Left ventricle myocardium inferior (tissue), 1 donor: ENCODE data around the gene HOXC11. TPM values are rescaled to one million over a fixed set of nuclear protein-coding genes. Genes with fewer than 3 reads are reported as not detected.

ENCODE experiments used
- DNase-seq: peaks from one replicate; pipeline ENCODE4 v3.0.0-alpha.2; 2020
- H3K27ac ChIP-seq: fragments of 200-600 bp; replicated peaks from 2 replicates; pipeline ENCODE4 v1.8.0; 2021
- H3K27me3 ChIP-seq: fragments of 200-600 bp; 2 replicates; pipeline ENCODE4 v1.8.0; 2021; ENCODE audit warnings: low read depth
- H3K36me3 ChIP-seq: fragments of 200-600 bp; 2 replicates; pipeline ENCODE4 v1.8.0; 2021
- H3K4me1 ChIP-seq: fragments of 200-600 bp; 2 replicates; pipeline ENCODE4 v1.8.0; 2021
- H3K4me3 ChIP-seq: fragments of 200-600 bp; 2 replicates; pipeline ENCODE4 v1.8.0; 2021; ENCODE audit warnings: mild to moderate bottlenecking, moderate library complexity
- H3K9me3 ChIP-seq: fragments of 200-600 bp; replicated peaks from 2 replicates; pipeline ENCODE4 v1.8.0; 2021
- intact Hi-C: fragments of 100-400 bp; cut with micrococcal nuclease; formaldehyde crosslinking; loops from one replicate; pipeline ENCODE4 v1.11.0; 2022
- total RNA-seq: library from RNA; stranded (reverse); fragmentation: NEBNext Ultra II Directional; extraction: Animal tissue kit (Norgen Biotek cat#: 25700); gene quantifications from one replicate; pipeline ENCODE4 v1.2.1, GENCODE V29; 2021
- TF ChIP-seq, protein P1 (sequence below): fragments of 200-600 bp; IDR thresholded peaks from 2 replicates; pipeline ENCODE4 v1.8.0; 2021; ENCODE audit warnings: antibody characterized with exemption, mild to moderate bottlenecking, borderline replicate concordance
- donor health status: DM: no; HTN: yes; CAD: no; lungs with severe emphysema.

HOXC11 gene
- total RNA-seq, 1 donor from 2014 or later, result not detected

DNA sequence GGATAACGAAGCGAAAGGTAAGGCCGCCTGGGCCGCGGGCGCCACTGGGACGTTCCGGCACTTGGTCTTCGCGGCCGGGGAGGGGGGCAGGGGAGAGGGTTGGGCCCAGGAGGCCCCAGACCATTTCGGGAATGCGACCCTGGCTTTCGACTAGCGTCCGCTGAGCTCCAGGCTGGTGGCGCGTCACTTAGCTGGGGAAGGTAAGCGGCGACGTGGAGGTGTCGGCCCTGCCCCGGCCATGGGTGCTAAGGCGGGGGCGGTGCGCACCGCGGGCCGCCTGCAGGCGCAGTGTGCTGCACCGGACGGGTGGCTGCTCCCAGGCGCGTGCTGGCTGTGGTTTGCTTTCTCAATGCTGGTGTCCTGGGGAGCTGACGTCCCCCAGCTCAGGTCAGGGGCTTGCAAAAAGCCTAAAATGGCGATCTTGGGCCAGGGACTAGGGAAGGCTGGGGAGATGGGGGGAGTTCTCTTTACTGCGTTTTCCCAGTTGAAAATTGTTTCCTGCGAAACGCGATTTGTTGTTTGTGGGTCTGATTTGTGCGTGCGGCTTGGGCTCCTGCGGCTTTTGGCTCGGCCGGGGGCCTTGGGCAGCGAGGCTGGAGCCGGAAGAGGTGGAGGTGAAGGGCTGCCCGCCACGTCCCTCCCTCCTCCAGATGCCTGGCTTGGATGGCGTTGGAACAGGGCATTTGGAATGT is 13.2 kb downstream of the HOXC11 start:
- Histone ChIP-seq H3K9me3 (no peaks in the 10 kb centered on the region), H3K27me3 (peaks cover 100% of the 10 kb centered on the region), H3K36me3 (no peaks in the 10 kb centered on the region), H3K27ac (no peak overlapping the region), H3K4me1 (peaks cover 25% of the 10 kb centered on the region), H3K4me3 (peak overlapping the region; percentile 12)
- TF ChIP-seq, protein P1, sequence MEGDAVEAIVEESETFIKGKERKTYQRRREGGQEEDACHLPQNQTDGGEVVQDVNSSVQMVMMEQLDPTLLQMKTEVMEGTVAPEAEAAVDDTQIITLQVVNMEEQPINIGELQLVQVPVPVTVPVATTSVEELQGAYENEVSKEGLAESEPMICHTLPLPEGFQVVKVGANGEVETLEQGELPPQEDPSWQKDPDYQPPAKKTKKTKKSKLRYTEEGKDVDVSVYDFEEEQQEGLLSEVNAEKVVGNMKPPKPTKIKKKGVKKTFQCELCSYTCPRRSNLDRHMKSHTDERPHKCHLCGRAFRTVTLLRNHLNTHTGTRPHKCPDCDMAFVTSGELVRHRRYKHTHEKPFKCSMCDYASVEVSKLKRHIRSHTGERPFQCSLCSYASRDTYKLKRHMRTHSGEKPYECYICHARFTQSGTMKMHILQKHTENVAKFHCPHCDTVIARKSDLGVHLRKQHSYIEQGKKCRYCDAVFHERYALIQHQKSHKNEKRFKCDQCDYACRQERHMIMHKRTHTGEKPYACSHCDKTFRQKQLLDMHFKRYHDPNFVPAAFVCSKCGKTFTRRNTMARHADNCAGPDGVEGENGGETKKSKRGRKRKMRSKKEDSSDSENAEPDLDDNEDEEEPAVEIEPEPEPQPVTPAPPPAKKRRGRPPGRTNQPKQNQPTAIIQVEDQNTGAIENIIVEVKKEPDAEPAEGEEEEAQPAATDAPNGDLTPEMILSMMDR, result no peak
- intact Hi-C loops, result no loop called here
- DNase-seq, result no peak

DNA sequence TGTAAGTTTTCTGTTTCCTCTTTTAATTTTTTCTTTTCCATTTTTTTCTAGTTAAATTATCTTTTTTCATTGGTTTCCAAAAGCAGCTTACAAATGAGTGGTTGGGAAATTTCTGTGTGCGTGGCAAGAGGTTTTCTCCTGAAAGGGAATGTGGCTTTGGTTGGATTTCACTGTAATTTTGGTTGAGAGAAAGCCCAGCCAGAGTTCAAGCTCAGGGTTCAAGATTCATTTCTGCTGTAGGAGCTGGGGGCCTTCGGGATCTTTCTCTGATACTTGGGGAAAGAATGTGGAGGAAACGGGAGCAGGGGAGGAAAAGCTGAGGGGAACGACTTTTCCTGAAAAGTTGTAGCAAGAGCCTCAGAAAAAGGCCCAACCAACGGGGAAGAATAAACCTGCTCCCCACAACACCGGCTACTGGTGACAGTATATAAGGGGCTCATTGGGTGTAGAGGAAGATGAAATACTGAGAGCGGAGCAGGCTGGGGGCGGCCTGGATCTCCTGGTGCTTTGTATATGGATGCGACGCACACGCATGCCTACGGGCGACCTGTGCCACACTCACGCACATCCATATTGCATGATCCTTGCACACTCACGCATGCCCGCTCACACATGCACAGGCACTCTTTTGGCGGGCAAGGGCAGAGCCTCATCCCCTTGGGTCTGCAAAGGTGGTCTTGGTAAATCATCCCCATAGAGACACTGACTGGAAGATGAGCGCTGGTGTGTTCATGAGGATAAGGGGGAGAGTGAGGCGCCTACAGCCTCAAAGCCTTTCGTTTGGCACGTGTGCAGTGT is 14.0 kb downstream of the HOXC11 start:
- Histone ChIP-seq H3K36me3 (no peaks in the 10 kb centered on the region), H3K9me3 (no peaks in the 10 kb centered on the region), H3K4me1 (peaks cover 25% of the 10 kb centered on the region), H3K4me3 (no peak overlapping the region), H3K27me3 (peaks cover 100% of the 10 kb centered on the region), H3K27ac (no peak overlapping the region)
- no peak for DNase-seq
- TF ChIP-seq, protein P1, result no peak
- intact Hi-C loops, result no loop called here

DNA sequence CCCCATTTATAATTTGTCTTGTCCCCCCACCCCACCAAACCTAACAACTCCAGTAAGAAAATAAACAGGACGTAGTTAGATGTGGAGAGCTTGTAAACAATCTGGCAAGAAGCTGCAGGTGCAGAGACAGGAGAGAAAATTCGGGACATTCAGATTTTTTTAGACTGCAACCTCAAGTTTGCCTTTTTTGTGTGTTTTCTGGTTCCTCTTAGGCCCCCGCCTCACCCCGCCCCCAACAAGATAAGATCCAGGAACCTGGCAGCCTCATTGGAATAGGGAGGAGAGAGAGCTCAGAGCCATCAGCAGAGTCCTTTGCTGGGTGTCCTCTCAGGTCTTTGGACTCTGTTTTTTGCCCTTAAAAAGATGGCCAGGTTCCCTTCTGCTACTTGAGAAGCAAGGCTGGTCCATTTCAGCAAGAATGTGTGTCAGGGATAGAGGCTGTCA is 14.9 kb downstream of the HOXC11 start:
- H3K36me3 ChIP-seq, result no peaks in the 10 kb centered on the region
- no peak for DNase-seq
- H3K27me3 ChIP-seq, result peaks cover 100% of the 10 kb centered on the region
- no peaks in the 10 kb centered on the region for H3K9me3 ChIP-seq
- peaks cover 25% of the 10 kb centered on the region for H3K4me1 ChIP-seq
- no peak overlapping the region for H3K4me3 ChIP-seq
- TF ChIP-seq, protein P1, result no peak
- H3K27ac ChIP-seq, result no peak overlapping the region
- intact Hi-C loops, result no loop called here

DNA sequence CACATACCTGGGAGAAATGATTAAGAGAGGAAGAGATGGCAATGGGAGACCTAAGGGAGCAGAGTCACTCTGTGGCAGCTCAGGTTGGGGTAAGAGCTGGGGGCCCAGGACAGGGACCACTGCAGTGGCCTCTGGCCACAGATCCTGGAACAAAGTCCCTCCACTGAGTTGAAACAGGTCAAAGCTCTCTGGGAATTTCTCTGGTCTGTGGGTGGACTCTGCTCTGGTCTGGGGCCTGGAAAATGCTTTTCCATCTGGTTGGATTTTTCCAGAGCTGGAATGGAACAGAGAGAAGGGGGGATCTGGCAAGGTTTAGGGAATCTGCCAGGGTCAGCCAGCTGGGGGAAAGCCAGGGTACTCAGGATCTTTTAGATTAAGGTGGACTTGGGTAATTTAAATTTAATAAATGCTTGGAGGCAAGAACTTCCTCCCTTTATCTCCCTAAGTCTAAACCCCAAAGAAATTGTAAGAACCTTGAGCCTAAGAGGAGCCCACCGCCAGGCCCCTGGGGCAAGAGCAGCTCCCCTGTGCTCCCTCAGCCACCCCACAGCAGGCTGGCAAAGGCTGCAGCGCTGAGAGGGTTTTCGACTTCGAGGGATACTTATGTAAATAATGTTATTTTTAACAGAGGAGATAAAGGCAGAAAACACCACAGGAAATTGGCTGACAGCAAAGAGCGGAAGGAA is 15.8 kb downstream of the HOXC11 start:
- intact Hi-C loops, result no loop called here
- Histone ChIP-seq H3K4me3 (no peak overlapping the region), H3K36me3 (no peaks in the 10 kb centered on the region), H3K27me3 (peaks cover 100% of the 10 kb centered on the region), H3K27ac (no peak overlapping the region), H3K9me3 (no peaks in the 10 kb centered on the region), H3K4me1 (peaks cover 25% of the 10 kb centered on the region)
- TF ChIP-seq, protein P1, result no peak
- no peak for DNase-seq

DNA sequence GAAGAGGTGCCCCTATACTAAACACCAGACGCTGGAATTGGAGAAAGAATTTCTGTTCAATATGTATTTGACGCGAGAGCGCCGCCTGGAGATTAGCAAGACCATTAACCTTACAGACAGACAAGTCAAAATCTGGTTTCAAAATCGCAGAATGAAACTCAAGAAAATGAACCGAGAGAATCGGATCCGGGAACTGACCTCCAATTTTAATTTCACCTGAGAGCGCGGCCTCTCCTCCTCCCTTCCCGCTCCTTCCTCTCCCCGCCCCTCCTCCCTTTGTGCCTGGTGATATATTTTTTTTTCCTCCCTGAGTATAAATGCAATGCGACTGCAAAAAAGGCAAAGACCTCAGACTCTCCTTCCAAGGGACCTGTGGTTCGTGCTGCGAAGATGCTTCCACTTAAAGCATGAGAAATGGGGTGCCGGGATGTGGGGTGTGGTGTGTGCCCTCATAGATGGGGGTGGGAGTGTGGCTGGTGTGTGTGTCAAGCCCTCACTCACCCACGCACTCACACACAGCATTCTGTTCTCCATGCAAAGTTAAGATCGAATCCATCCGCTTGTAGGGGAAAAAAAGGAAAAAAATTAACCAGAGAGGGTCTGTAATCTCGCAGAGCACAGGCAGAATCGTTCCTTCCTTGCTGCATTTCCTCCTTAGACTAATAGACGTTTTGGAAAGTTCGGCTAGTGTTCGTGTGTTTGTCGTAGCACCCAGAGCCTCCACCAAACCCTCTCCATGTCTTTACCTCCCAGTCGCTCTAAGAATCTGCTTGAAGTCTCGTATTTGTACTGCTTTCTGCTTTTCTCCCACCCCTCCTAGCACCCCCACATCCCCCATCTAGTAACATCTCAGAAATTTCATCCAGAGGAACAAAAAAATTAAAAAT is 16.5 kb downstream of the HOXC11 start:
- Histone ChIP-seq H3K27me3 (peaks cover 100% of the 10 kb centered on the region), H3K9me3 (no peaks in the 10 kb centered on the region), H3K4me3 (no peak overlapping the region), H3K4me1 (peaks cover 30% of the 10 kb centered on the region), H3K36me3 (no peaks in the 10 kb centered on the region), H3K27ac (no peak overlapping the region)
- no peak for DNase-seq
- intact Hi-C loops, result no loop called here
- TF ChIP-seq, protein P1, result peak; percentile 21
